Fibroblast of villous mesenchyme (primary cell): ENCODE results near the gene PAX8. TPM values are rescaled to one million over a fixed set of nuclear protein-coding genes. Genes with fewer than 3 reads are reported as not detected.

Experiments used
- DNase-seq: peaks from one replicate; pipeline ENCODE4 v3.0.0-alpha.2; 2010; ENCODE audit warnings: low read depth
- H3K4me3 ChIP-seq: 2 replicates; pipeline ENCODE4 v1.5.1; 2011; ENCODE audit warnings: low read depth, mild to moderate bottlenecking, low read length
- CTCF ChIP-seq: IDR thresholded peaks from 2 replicates; pipeline ENCODE4 v1.5.1; 2012; ENCODE audit warnings: low read depth, mild to moderate bottlenecking, low read length; ENCODE audit not compliant: insufficient read depth
- total RNA-seq: library from RNA; depleted of rRNA; stranded (reverse); fragments of >200 nt; gene quantifications from 2 replicates; pipeline ENCODE4 v1.2.3, GENCODE V29; 2012

The PAX8 gene
- total RNA-seq, 1 donor: 1.3 TPM

DNA sequence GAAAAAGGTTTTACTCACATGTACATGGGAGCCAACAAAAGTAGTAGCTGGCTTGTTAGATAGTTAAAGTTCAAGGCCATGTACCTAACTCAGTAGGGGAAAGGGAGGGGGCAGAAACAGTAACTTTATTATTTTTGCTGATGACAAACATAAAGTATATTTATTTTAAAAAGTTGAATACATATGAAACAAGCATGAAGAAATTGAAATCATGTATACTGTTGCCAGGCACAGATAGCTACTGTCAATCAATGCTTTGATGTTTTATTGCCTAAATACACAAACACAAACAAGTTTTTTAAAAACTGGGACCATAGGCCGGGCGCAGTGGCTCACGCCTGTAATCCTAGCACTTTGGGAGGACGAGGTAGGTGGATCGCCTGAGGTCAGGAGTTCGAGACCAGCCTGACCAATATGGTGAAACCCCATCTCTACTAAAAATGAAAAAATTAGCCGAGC lies 112.5 kb downstream of the PAX8 start:
- no peak overlapping the region for H3K4me3 ChIP-seq
- TF ChIP-seq CTCF: no peak
- DNase-seq: no peak

Other genes starting within 250 kb of the PAX8 start
- not detected in 2 replicates for gene IL36B, start 226.1 kb downstream of the PAX8 start, total RNA-seq
- gene IL36RN, start 219.7 kb downstream of the PAX8 start, total RNA-seq: not detected in 2 replicates
- not detected in 2 replicates for gene IL1F10, start 211.0 kb downstream of the PAX8 start, total RNA-seq
- not detected in 2 replicates for gene IL1RN, start 151.3 kb downstream of the PAX8 start, total RNA-seq
- 2.9 and 4.7 TPM in 2 replicates for gene PSD4, start 105.0 kb downstream of the PAX8 start, total RNA-seq
- 22.9 and 29.4 TPM in 2 replicates for gene ZNG1B, start 158.8 kb upstream of the PAX8 start, total RNA-seq
- gene FOXD4L1, start 219.7 kb upstream of the PAX8 start, total RNA-seq: under 0.01 TPM in 1 of 2 replicates, not detected in the other